Regular cardiac myocyte (primary cell): Measurements from ENCODE around the gene NFYB. TPM values are rescaled to one million over a fixed set of nuclear protein-coding genes. Genes with fewer than 3 reads are reported as not detected.

Source experiments
- total RNA-seq: library from RNA; depleted of rRNA; stranded (reverse); fragments of >200 nt; gene quantifications from 2 replicates; pipeline ENCODE4 v1.2.3, GENCODE V29; 2014

Gene NFYB
- total RNA-seq = 16.7 and 22.8 TPM in 2 replicates

DNA sequence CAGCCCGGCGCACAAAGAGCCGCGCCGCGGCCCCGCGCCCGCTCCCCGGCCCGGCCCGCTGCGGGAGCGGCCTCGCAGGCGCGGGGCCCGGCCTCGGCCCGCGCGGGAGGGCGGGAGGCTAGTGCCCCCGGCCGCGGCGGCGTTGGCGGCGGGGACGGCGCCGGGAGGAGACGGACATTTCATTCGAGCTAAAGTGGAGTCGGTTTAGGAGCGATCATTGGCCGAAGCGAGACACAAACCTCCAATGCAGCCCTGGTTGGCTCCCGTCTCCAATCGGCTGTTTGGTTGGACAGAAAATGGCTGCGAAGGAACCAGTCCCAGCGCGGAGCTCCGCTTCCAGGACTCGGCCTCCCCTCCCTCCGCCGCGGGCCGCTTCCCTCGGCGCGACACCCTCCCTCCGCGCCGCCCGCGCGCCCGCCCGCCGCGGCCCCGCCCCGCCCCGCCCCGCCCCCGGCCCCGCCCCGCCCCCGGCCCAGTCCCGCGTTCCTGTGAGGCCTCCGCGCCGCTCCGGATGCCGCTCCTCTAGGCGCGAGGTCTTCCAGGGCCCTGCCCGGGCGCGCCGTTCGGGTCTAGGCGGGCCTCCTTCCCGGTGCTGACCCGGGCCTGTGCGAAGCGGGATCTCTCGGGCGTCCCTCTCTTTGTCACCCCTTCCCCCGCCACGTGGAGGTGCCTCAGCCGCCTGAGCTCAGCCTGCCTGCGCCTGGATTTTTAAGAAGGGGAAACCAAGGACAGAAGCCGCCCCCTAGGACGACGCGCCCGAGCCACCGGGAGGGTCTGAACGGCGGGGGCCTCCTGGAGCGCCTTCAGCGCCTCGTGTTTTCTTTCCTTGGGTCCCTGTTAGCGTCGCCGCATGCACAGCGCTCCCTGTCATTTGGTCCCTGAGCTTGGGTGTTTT is at the start of gene NFYB:
Gene NFYB (minus strand): TSS at position 309 of the 895 bp plus-strand sequence. CDS start 2,757 bp downstream, outside the sequence.

Other genes starting within 250 kb of the NFYB start
- 1,507 and 1,591 TPM in 2 replicates for gene HSP90B1, start 207.8 kb downstream of the NFYB start, total RNA-seq
- gene TDG, start 172.3 kb downstream of the NFYB start, total RNA-seq = 18.4 and 18.6 TPM in 2 replicates
- 14.8 and 27.1 TPM in 2 replicates for gene GLT8D2, start 88.0 kb downstream of the NFYB start, total RNA-seq
- 24.3 and 29.9 TPM in 2 replicates for gene HCFC2, start 73.7 kb downstream of the NFYB start, total RNA-seq
- 345 and 657 TPM in 2 replicates for gene TXNRD1, start 77.6 kb upstream of the NFYB start, total RNA-seq
- 7.6 and 7.9 TPM in 2 replicates for gene EID3, start 165.5 kb upstream of the NFYB start, total RNA-seq